Measurements from ENCODE around the gene STAM.

The STAM gene

GRCh38 chr10:17652585-17652984, 8.6 kb downstream of the STAM start:
- no peak for DNase-seq (ENCODE audit: insufficient read length, low spot score)
- TF ChIP-seq CTCF (IDR thresholded peaks at IDR 0.05; ENCODE audit: insufficient read depth, missing control alignments): no peak
- no peak for FAIRE-seq

GRCh38 chr10:17655009-17655408, 11.1 kb downstream of the STAM start:
- DNase-seq (ENCODE audit: insufficient read length, low spot score): no peak
- FAIRE-seq: no peak
- TF ChIP-seq CTCF (IDR thresholded peaks at IDR 0.05; ENCODE audit: insufficient read depth, missing control alignments): no peak

- no peak for DNase-seq (ENCODE audit: insufficient read length, low spot score)
- TF ChIP-seq CTCF (IDR thresholded peaks at IDR 0.05; ENCODE audit: insufficient read depth, missing control alignments): no peak
- no peak for FAIRE-seq
These were observed 11.7 kb downstream of the STAM start for GRCh38 chr10:17655567-17656146.

- DNase-seq (ENCODE audit: insufficient read length, low spot score) (no peak), FAIRE-seq (no peak)
- TF ChIP-seq CTCF (IDR thresholded peaks at IDR 0.05; ENCODE audit: insufficient read depth, missing control alignments): no peak
These were observed 13.2 kb downstream of the STAM start for GRCh38 chr10:17657103-17657500.

GRCh38 chr10:17659365-17659764, 15.4 kb downstream of the STAM start:
- FAIRE-seq (no peak), DNase-seq (ENCODE audit: insufficient read length, low spot score) (no peak)
- no peak for TF ChIP-seq CTCF (IDR thresholded peaks at IDR 0.05; ENCODE audit: insufficient read depth, missing control alignments)

- FAIRE-seq (no peak), DNase-seq (ENCODE audit: insufficient read length, low spot score) (no peak)
- TF ChIP-seq CTCF (IDR thresholded peaks at IDR 0.05; ENCODE audit: insufficient read depth, missing control alignments): no peak
These were observed 17.0 kb downstream of the STAM start for GRCh38 chr10:17660921-17661320.

- no peak for TF ChIP-seq CTCF (IDR thresholded peaks at IDR 0.05; ENCODE audit: insufficient read depth, missing control alignments)
- DNase-seq (ENCODE audit: insufficient read length, low spot score): no peak
- FAIRE-seq: no peak
These were observed 17.6 kb downstream of the STAM start for GRCh38 chr10:17661510-17661909.

All from D721Med (cell line).